ES-I3 (cell line): ENCODE measurements around the gene KDELR1.

Experiments used
- H3K36me3 ChIP-seq: 2 replicates; pipeline ENCODE4 v1.6.1; 2013; ENCODE audit warnings: mild to moderate bottlenecking, low read length, control low read depth, moderate library complexity; ENCODE audit not compliant: insufficient read depth
- H3K4me1 ChIP-seq: 2 replicates; pipeline ENCODE4 v1.6.1; 2013; ENCODE audit warnings: mild to moderate bottlenecking, control low read depth, low read length; ENCODE audit not compliant: insufficient read depth
- H3K9ac ChIP-seq: 2 replicates; pipeline ENCODE4 v1.6.1; 2013; ENCODE audit warnings: low read depth, mild to moderate bottlenecking, low read length, moderate library complexity
- H3K9me3 ChIP-seq: 2 replicates; pipeline ENCODE4 v1.6.1; 2013; ENCODE audit warnings: mild to moderate bottlenecking, low read length, moderate library complexity; ENCODE audit not compliant: control insufficient read depth, insufficient read depth

KDELR1 gene

GRCh38 chr19:48333467-48334384 is 57.6 kb downstream of the KDELR1 start:
- H3K36me3 ChIP-seq: no peaks in the 10 kb centered on the region
- peak overlapping the region; percentile 58 for H3K9ac ChIP-seq
- peaks cover 7% of the 10 kb centered on the region for H3K4me1 ChIP-seq
- no peaks in the 10 kb centered on the region for H3K9me3 ChIP-seq

GRCh38 chr19:48332662-48333466 is 58.5 kb downstream of the KDELR1 start:
- Histone ChIP-seq H3K9me3 (no peaks in the 10 kb centered on the region), H3K4me1 (peaks cover 7% of the 10 kb centered on the region), H3K36me3 (no peaks in the 10 kb centered on the region), H3K9ac (peak overlapping the region; percentile 48; the same call in 1 of the 2 replicates)
